Measurements from ENCODE around the gene NXPH3.

Gene NXPH3

DNA sequence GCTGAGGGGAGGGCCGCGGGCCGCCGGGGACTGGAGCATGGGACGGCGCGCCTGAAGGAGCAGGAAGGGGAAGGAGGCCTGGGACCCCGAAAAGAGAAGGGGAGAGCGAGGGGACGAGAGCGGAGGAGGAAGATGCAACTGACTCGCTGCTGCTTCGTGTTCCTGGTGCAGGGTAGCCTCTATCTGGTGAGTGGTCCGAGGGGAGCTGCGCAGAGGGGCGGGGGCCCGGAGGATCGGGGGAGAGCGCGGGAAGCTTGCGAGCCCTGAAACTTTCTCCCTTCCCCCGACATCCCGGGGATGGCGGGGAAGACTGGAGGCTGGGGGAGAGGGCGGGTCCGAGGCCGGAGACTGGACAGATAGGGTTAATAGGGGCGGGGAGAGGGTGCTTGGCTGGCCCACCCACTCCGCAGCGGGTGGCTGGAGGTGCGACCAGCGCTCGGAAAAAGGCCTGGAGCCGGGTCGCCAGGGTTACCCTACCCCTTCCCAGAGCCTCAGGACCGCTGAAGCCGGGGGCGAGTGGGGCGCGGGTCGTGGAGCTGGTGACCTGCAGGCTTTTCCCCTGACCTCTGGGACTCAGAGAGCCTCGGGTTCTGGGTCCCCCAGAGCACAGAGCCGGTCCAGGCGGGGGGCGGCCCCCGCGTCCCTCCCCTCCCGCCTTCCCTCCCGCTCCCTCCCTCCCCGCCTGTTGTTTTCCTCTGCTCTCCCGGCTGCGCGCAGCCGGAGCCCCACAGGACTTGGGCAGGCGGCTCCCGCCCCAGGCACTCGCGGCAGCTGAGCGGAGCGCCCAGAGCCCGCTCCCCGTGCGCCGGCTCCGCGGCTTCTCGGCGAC is 631 bp downstream of the NXPH3 start:
- DNase-seq (ENCODE audit: low spot score): no peak

DNA sequence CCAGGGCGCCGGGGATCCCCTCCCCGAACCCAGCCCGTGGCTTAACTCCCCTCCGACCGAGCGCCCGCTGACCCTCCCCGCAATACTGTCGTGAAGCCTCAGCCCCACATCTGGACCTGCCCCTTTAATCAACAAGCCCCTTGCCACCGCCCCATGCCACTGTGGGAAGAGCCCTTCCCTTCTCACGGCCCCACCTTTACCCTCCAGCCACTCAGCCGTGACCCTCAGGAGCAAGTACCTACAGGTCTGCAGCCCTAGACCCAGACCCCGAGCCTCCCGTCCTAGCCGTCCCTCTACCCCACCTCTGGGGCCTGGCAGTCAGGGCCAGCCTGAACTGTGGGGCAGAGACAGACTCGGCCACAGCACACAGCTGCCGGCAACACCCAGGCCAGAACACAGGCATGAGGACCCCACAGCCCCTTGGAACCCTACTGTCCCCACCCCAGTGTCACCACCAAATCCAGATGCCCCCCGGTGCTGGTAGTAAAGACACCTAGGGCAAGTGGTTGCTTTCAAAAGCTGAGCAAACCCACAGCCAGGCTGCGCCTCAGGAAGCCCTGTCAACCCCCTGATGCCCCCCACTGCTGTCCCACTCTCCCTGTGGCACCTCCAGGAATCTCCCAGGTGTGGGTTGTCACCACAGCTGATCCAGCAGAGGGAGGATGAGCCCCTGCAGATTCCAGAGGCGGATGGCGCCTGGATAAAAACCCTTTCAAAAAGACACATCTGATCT is 1.4 kb downstream of the NXPH3 start:
- DNase-seq (ENCODE audit: low spot score): no peak

- DNase-seq (ENCODE audit: low spot score): no peak
Observed at GRCh38 chr17:49577650-49577934, 1.9 kb downstream of the NXPH3 start.

DNA sequence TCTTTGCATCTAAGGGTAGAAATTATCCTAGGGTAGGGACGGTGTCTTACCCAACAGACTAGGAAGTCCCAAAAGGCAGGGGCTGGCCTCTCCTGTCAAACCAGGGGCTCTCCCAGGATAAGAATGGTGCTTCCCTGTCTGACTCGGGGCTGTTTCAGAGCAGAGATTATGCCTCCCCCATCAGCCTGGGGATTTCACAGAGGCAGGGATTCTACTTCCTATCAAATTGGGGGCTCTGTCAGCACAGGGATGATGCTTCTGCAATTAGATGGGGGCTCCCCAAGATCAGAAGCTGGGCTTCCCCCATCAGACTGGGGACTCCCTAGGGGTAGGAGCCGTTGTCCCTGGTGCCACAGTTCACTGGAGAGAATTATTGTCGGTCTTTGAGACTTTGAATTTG is 2.3 kb downstream of the NXPH3 start:
- no peak for DNase-seq (ENCODE audit: low spot score)

DNA sequence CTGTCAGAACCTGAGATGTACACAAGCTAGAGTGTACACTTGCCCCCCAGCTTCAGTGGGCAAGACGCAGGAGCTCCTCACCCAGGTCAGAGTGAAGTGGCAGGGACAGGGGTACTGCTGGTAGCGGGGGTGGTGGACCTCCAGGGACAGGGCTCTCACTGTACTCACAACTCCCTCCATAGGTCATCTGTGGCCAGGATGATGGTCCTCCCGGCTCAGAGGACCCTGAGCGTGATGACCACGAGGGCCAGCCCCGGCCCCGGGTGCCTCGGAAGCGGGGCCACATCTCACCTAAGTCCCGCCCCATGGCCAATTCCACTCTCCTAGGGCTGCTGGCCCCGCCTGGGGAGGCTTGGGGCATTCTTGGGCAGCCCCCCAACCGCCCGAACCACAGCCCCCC is 2.7 kb downstream of the NXPH3 start:
- DNase-seq (ENCODE audit: low spot score): no peak

- DNase-seq (ENCODE audit: low spot score): no peak
Observed at GRCh38 chr17:49578952-49579500, 3.4 kb downstream of the NXPH3 start.

GRCh38 chr17:49579522-49579921 is 3.9 kb downstream of the NXPH3 start:
- no peak for DNase-seq (ENCODE audit: low spot score)

- no peak for DNase-seq (ENCODE audit: low spot score)
Observed at GRCh38 chr17:49580055-49580721, 4.5 kb downstream of the NXPH3 start.

DNA sequence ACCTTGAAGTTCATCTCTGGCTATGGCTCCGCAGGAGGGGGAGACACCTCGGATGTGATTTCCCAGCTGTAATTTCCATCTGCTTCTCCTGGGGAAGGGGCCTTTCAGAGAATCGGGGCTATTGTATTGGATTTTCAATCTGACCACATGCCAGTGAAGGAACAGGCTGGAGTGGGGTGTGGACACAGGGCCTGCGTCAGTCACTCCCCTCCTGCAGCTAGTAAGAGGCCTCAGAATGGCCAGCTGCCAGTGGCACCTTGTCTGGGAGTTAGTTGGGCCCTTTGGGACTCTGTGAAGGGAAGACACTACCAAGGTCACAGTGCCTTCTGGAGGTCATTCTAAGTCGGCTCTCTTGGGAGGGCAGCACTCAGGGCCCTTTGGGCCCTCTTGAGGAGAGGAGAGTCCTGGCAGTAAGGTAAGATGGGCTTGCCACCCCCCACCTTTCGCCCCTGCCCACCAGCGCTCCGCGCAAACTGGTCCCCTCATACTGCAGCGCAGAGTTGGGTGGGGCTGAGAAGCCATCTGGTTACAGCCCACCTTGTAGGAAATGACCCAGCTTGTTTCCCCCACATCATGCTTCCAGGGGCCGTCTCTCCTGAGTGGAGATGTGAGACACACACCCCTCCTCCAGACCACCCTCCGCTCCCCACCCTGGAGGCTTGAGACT is 5.4 kb downstream of the NXPH3 start:
- DNase-seq (ENCODE audit: low spot score): no peak

DNA sequence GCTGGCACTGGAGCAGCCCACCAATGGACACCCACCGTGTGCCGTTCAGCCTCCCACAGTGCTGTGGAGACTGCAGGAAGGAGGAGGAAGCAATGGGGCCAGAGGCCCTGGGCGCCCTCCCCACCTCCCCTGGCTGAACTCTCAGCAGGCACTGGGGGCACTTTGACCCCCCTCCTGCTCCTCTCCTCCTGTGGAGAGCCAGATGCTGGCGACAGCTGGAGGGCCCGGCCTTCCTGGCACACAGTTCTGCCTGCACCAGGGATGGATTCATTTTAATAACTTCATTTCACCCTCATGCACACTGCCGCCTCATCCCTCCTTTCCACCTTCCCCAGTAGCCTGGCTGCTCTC is 6.0 kb downstream of the NXPH3 start:
- DNase-seq (ENCODE audit: low spot score): no peak

- no peak for DNase-seq (ENCODE audit: low spot score)
Observed at GRCh38 chr17:49582055-49582722, 6.5 kb downstream of the NXPH3 start.

GRCh38 chr17:49582789-49583188 is 7.1 kb downstream of the NXPH3 start:
- DNase-seq (ENCODE audit: low spot score): no peak

DNA sequence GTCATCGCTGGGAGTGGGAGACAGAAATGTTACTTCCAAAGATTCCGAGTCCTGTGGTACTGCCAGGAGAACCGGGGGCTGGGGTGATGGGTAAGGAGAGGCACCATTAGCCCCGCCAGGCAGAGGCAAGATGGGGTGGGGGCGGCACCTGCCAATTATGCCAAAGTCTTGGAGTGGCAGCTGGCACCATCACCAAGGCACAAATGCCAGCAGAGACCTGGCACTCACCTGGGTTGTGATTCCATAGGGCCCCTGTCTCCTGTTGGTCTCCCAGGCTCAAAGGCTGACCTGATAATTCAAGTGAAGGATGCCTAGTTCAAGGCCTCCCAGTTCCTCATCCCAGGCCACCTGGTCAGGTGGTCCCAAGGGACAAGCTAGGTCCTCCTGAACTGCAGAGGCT is 7.6 kb downstream of the NXPH3 start:
- no peak for DNase-seq (ENCODE audit: low spot score)

DNA sequence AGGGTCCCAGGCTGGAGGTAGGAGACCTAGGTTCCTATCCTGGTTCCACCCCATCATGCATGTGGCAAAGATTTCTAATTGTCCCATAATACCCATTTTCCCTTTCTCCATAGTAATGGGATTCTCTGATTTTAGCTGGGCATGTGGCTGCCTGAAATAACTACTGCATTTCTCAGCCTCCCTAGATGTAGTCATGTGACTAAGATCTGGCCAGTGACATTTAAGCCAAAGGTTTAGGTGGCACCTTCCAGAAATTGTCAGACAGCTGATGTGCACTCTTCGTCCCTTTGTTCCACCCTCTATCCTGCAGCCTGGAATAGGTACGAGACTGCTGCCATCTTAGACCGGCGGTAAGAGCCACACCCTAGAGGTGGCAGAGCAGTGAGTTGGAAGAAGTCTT is 8.2 kb downstream of the NXPH3 start:
- DNase-seq (ENCODE audit: low spot score): no peak

DNA sequence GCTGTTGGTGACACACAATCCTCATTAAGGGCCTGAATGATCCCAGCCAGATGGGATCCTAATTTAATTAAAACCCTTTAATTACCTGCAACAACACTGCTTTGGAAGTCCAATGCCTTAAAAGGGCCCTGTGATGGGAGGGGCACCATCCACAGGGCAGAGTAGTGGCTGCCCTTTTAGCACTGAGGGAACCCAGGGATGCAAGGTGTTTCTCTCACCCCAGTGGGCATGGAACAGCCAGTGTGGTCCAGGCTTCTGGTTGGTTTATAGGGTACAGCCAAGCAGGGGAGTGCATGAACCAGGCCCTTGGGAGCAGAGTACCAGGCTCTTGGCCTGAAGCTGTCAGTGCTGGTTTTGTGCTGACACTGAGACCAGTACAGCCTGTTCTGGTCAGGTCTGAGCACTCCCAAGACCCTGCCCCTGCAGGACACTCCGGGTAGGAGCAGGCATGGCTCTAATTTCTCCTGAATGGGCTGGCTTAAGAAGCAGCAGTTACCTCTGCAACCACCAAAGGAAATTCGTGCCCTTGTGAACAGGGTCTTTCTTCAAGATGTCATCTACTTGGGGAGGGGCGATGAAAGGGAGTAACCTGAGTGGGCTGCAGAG is 9.9 kb downstream of the NXPH3 start:
- DNase-seq (ENCODE audit: low spot score): no peak

DNA sequence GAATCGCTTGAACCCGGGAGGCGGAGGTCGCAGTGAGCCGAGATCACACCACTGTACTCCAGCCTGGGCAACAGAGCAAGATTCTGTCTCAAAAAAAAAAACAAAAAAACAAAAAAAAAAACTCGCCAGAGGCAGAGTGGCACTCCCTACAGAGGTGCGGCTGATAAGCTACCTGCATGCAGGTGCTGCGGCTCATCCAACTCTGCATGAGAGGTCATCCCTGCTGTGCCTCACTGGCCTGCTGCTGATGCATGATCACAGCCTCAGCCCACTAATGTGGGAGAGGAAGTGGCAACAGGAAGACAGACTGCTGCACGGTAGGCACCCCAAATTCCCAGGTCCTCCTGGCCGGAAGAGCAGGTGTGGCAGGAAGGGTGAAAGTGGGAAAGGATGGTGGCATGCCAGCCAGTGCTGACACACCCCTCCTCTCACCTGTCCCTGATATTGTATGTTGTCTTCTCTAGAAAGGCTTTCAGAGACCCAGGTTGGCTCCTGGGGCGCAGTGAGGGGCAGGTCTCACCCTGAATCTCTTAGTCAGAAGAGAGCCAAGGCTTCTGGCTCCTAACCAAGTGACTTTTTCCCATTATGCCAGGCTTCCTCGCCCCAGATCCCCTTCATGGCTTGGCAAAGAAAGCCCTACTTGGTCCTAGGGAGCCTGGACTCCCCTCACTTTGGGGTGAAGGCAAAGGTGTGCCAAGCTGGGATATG is 11.8 kb downstream of the NXPH3 start:
- no peak for DNase-seq (ENCODE audit: low spot score)

DNA sequence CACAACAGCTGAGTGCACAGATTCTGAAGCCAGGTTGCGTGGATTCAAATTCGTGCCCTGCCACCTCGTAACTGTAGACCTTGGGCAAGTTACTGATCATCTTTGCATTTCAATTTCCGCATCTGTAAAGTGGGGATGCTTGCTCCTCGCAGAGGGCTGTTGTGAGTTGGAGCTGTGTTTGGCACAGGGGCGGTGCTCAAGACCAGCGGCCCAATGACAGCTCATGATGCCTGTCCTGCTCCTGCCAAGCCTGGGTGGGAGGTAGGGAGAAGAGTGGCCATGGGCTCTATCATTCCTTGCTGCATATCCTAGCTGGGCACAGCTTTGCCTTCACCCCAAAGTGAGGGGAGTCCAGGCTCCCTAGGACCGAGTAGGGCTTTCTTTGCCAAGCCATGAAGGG is 12.6 kb downstream of the NXPH3 start:
- no peak for DNase-seq (ENCODE audit: low spot score)

DNA sequence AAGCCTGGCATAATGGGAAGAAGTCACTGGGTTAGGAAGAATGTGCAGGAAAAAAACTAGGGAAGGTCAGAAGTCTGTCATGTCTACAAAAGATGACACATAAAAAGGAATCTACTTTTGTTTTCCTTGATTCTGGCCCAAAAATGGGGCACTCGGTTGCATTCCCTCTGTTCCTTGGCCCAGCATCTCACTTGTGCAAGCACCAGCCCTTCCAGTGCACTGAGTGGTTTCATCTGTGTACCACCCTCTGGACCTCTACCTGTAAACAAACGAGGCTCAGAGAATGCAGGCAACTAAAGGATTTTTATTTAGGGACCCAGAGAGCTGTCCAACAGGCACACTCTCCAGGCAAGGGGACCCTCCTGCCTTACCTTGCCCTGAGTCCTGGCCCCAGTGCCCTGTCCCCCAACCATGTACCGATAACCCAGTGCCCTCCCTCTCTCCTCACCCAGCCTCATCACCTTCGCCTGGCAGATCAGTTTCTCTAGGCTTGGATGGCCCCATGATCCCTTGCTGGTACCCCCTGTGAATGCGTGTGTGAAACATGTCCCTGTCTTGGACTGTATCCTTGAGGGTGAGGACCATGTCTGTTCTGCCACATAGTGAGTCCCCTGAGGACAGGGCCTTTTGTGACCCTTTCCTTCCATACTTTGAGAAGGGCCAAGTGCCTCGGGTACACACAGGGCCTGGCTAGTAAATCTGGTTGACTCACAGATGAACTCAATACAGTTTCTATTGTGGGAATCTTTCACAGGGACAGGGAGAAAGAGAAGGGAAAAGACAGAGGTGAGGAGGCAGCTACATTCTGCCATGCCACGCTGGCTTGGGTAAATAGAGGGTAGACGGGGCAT is 13.3 kb downstream of the NXPH3 start:
- DNase-seq (ENCODE audit: low spot score): no peak

- no peak for DNase-seq (ENCODE audit: low spot score)
Observed at GRCh38 chr17:49589577-49589927, 13.9 kb downstream of the NXPH3 start.

DNA sequence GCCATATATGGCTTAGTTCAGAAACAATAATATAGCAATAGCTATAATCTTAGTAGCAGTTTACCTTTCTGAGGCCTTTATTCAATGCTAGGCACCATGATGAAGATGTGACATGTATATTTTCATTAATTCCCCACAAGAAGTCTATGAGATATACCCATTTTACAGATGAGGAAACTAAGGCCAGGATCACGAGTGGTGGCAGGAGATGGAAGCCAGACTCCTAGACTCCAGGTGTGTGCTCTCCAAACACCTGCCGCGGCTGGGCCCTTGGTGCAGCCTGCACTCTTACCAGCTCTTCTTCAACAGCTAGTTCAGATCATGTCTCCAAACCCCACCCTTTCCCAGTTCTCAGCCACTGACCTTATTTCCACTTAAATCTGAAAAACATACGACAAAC is 15.2 kb downstream of the NXPH3 start:
- no peak for DNase-seq (ENCODE audit: low spot score)
